Esophagus squamous epithelium (tissue), 5 donors: Measurements from ENCODE around the gene NEUROD2. TPM values are rescaled to one million over a fixed set of nuclear protein-coding genes. Genes with fewer than 3 reads are reported as not detected.
A peak's percentile ranks its signal among the peaks of the same experiment; 100 is the strongest.

Source experiments
- DNase-seq: peaks from one replicate; lab custom pipeline; 2025; lab: John Stamatoyannopoulos, UW
- H3K27ac ChIP-seq, 4 donors: fragments of 200-600 bp; sonication (generic); one replicate each; pipeline ENCODE4 v1.5.1; 2016 to 2019; ENCODE audit warnings: mild to moderate bottlenecking in 1 of 4
- H3K27me3 ChIP-seq, 4 donors: fragments of 200-600 bp; sonication (generic); 1 replicate in 3 of 4; 2 replicates in 1 of 4; pipeline versions ENCODE4 v1.5.1 to v1.6.0; 2017 to 2021; ENCODE audit warnings: antibody characterized with exemption in 1 of 4
- H3K36me3 ChIP-seq, 3 donors: fragments of 200-600 bp; sonication (generic); one replicate each; pipeline ENCODE4 v1.5.1; 2016 to 2019
- H3K4me1 ChIP-seq, 3 donors: fragments of 200-600 bp; sonication (generic); one replicate each; pipeline ENCODE4 v1.5.1; 2017 to 2019
- H3K4me3 ChIP-seq, 4 donors: fragments of 200-600 bp; sonication (generic); 1 replicate in 3 of 4; 2 replicates in 1 of 4; pipeline ENCODE4 v1.5.1; 2016 to 2019; ENCODE audit warnings: mild to moderate bottlenecking in 2 of 4, moderate library complexity in 1 of 4
- H3K9me3 ChIP-seq, 3 donors: fragments of 200-600 bp; sonication (generic); one replicate each; pipeline ENCODE4 v1.5.1; 2016 to 2019
- POLR2A ChIP-seq, 4 donors: fragments of 450-650 bp; IDR thresholded peaks; one replicate each; pipeline ENCODE4 v1.6.1; 2017; ENCODE audit warnings: antibody characterized with exemption in 4 of 4, mild to moderate bottlenecking in 4 of 4, moderate library complexity in 3 of 4
- WGBS, 2 donors: methylation state at CpG; one replicate each; pipeline ENCODE4 v1.1.5; 2018; 5-methylcytosine and 5-hydroxymethylcytosine counted together
- intact Hi-C: fragments of 100-400 bp; cut with DNase I; formaldehyde crosslinking; loops from one replicate; pipeline ENCODE4 v1.15.0; 2022
- total RNA-seq, 4 donors: library from RNA; depleted of rRNA; stranded (reverse); fragments of >200 nt; gene quantifications; one replicate each; pipeline ENCODE4 v1.1.0, GENCODE V29; 2016
- TF ChIP-seq, protein P1 (sequence below), 6 experiments: fragments of 450-650 bp in 4 of 6; fragments of 200-600 bp in 2 of 6; sonication (generic) in 2 of 6; IDR thresholded peaks; one replicate each; pipeline ENCODE4 v1.5.1; 2016 to 2019; ENCODE audit warnings: antibody characterized with exemption in 6 of 6, mild to moderate bottlenecking in 4 of 6, moderate library complexity in 4 of 6
- donor health status: DM: yes; HTN: yes; CAD: no.

The NEUROD2 gene
- total RNA-seq, 4 donors from 2014 or later: not detected

DNA sequence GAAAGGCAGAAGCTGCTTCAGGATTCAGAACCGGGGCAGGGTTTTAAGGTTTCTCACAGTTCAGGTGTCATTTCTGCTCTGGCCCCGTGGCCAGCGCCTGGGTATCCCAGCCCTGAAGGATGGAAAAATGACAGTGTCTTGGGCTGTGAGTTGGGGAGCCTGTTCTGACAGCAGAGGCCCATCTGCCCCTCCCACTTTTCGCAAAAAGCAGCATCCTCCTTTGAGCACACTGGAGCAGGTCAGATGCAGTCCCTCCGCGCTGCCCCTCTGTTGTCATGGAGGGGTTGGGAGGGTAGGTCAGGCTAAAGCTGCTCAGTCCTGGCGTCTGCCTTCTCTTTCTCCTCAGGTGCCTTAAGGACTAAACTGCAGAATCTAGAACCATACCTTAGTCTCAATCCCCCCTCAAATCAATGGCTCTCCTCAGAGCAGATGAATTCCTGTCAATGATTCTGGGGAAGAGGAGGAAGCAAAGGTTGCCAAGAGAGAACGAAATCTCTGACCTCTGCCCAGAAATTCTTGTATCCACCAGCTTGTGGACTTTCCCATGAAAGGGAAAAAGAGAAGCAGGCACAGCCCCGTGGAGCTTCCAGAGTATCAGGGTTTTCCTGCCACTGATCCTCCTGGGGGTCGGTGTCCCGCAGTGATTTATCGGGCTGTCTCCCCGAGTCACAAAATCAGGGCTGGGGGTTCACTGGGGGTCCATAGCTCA lies 7.3 kb downstream of the NEUROD2 start:
- no peak for TF ChIP-seq POLR2A (IDR thresholded peaks at IDR 0.05)
- TF ChIP-seq, protein P1, sequence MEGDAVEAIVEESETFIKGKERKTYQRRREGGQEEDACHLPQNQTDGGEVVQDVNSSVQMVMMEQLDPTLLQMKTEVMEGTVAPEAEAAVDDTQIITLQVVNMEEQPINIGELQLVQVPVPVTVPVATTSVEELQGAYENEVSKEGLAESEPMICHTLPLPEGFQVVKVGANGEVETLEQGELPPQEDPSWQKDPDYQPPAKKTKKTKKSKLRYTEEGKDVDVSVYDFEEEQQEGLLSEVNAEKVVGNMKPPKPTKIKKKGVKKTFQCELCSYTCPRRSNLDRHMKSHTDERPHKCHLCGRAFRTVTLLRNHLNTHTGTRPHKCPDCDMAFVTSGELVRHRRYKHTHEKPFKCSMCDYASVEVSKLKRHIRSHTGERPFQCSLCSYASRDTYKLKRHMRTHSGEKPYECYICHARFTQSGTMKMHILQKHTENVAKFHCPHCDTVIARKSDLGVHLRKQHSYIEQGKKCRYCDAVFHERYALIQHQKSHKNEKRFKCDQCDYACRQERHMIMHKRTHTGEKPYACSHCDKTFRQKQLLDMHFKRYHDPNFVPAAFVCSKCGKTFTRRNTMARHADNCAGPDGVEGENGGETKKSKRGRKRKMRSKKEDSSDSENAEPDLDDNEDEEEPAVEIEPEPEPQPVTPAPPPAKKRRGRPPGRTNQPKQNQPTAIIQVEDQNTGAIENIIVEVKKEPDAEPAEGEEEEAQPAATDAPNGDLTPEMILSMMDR (IDR thresholded peaks at IDR 0.05): no peak
- Histone ChIP-seq H3K4me1 (peaks cover 23 to 62% (median 25%) of the 10 kb centered on the region in 3 donors), H3K4me3 (no peak overlapping the region), H3K36me3 (no peaks in the 10 kb centered on the region), H3K27me3 (peaks cover 50 to 100% (median 79%) of the 10 kb centered on the region in 4 donors), H3K27ac (no peak overlapping the region), H3K9me3 (no peaks in the 10 kb centered on the region)
- no peak for DNase-seq
- intact Hi-C loops: no loop called here
- 12 to 14% methylated on average over 5 to 12 of the region's 13 CpGs for WGBS, 2 donors

DNA sequence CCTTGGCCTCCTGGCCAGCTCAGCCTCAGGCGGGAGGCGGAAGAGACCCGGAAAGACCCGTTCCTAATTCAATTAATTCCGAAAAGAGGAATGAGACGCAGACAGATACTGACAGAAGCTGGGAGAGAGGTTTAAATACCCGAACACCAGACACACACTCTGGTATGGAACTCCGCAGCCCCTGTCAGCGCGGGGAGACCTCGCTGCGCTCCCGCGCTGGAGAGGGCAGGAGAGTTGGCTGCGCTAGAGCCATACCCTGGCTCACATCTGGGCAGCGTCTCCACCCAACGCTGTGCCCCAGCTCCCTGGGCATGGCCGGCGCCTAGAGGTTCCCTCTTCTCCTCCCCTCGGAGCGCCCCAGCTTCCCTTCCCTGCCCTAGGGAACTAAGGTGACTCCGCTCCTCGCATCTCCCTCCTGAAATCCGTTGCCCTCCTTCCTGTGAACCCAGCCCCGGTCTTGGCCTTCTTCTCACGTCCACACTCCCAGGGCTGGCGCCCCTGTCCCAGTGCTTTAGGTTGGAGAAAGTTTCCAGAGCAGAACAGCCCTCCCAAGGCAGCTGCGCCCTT lies 8.0 kb downstream of the NEUROD2 start:
- TF ChIP-seq, protein P1 (IDR thresholded peaks at IDR 0.05): no peak
- TF ChIP-seq POLR2A (IDR thresholded peaks at IDR 0.05): no peak
- WGBS, 2 donors: 4 to 5% methylated on average over 8 to 26 of the region's 28 CpGs
- Histone ChIP-seq H3K27ac (no peak overlapping the region), H3K36me3 (no peaks in the 10 kb centered on the region), H3K27me3 (peaks cover 45 to 100% (median 72%) of the 10 kb centered on the region in 4 donors), H3K4me3 (no peak overlapping the region), H3K9me3 (no peaks in the 10 kb centered on the region), H3K4me1 (peaks cover 18 to 55% (median 18%) of the 10 kb centered on the region in 3 donors)
- no peak for DNase-seq
- intact Hi-C loops: no loop called here

DNA sequence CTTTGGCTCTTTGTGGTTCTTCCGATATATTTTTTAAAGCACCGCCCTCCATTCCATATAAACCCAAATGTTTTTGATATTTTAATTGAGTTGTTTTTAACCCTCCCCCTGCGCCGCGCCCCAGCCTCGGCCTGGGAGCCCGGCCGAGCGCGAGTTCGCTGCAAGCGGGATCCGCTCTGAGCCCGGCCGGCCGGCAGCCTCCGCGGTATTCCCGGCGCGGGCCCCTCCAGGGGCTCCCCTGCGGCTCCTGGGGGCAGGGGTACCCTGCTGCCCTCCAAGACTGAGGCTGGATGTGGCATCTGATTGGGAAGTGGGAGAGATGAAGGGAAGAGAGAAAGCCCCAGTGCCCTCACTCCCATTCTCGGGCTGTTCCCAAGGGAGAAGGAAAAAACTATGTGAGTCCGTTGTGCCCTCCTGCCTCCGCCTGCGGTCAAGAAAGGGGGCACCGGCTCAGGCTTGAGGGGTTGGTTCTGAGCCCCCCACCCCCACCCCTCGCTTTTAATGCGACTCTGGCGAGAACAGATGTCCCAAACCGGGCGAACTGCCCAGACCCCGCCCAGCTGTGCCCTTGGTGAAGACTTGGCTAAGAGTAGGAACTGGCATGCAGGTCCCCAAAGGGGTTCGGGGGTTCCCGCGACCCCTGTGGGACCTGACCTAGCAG lies 8.6 kb downstream of the NEUROD2 start:
- peak overlapping the region in 1 of 4 donors; percentile 21 for H3K4me3 ChIP-seq
- no peak overlapping the region for H3K27ac ChIP-seq
- DNase-seq: no peak
- peaks cover 43 to 100% (median 68%) of the 10 kb centered on the region in 4 donors for H3K27me3 ChIP-seq
- TF ChIP-seq, protein P1 (IDR thresholded peaks at IDR 0.05): no peak
- TF ChIP-seq POLR2A (IDR thresholded peaks at IDR 0.05): no peak
- H3K9me3 ChIP-seq: no peaks in the 10 kb centered on the region
- H3K4me1 ChIP-seq: peaks cover 14 to 48% (median 18%) of the 10 kb centered on the region in 3 donors
- 7 to 15% methylated on average over 16 to 19 of the region's 36 CpGs for WGBS, 2 donors
- no peaks in the 10 kb centered on the region for H3K36me3 ChIP-seq
- intact Hi-C loops: no loop called here

- no peak for DNase-seq
- H3K36me3 ChIP-seq: no peaks in the 10 kb centered on the region
- intact Hi-C loops: no loop called here
- no peaks in the 10 kb centered on the region for H3K9me3 ChIP-seq
- no peak for TF ChIP-seq POLR2A (IDR thresholded peaks at IDR 0.05)
- TF ChIP-seq, protein P1 (IDR thresholded peaks at IDR 0.05): no peak
- H3K4me1 ChIP-seq: peaks cover 13 to 43% (median 15%) of the 10 kb centered on the region in 3 donors
- peaks cover 40 to 100% (median 63%) of the 10 kb centered on the region in 4 donors for H3K27me3 ChIP-seq
- no peak overlapping the region for H3K27ac ChIP-seq
- H3K4me3 ChIP-seq: peak overlapping the region in 1 of 4 donors; percentile 21
- WGBS, 2 donors: 4 to 6% methylated on average over 5 to 9 of the region's 17 CpGs
These were observed 9.1 kb downstream of the NEUROD2 start for GRCh38 chr17:39598630-39599003.

DNA sequence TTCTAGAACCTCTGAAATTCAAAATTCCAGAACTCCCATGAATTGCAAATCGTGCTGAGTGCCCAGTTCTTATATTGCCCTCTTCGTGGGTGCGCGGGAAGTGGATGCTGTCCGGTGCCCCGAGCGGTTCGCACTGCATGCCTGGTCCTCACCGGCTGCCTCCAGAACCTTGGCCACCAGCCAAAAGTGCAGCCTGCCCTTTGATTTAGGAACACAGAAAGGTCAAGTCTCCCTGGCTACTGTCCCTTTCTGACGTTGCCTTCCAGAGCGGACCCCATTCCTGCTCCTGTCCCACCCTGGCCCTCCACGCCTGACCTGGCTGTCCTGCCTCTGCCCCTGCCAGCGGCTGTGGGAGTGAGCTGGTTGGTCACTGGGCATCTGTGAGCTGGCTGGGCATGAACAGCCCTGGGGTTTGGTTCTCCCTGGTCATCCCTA lies 9.7 kb downstream of the NEUROD2 start:
- H3K36me3 ChIP-seq: no peaks in the 10 kb centered on the region
- no peaks in the 10 kb centered on the region for H3K9me3 ChIP-seq
- peaks cover 40 to 100% (median 60%) of the 10 kb centered on the region in 4 donors for H3K27me3 ChIP-seq
- TF ChIP-seq, protein P1 (IDR thresholded peaks at IDR 0.05): no peak
- TF ChIP-seq POLR2A (IDR thresholded peaks at IDR 0.05): no peak
- 5 to 33% methylated on average over 3 to 12 of the region's 13 CpGs for WGBS, 2 donors
- intact Hi-C loops: no loop called here
- H3K27ac ChIP-seq: no peak overlapping the region
- peaks cover 13 to 38% (median 15%) of the 10 kb centered on the region in 3 donors for H3K4me1 ChIP-seq
- H3K4me3 ChIP-seq: no peak overlapping the region
- DNase-seq: no peak
